Nephron (organoid): ENCODE measurements around the gene DCAF11.

Experiments used
- H3K27ac Mint-ChIP-seq, 3 experiments: 2 replicates each; pipeline ENCODE4 v1.8.0; 2020; ENCODE audit warnings: mixed read lengths in 3 of 3, mild to moderate bottlenecking in 2 of 3, moderate library complexity in 1 of 3
- H3K27me3 Mint-ChIP-seq: 2 replicates; pipeline ENCODE4 v1.8.0; 2021; ENCODE audit warnings: low read depth, mild to moderate bottlenecking, moderate library complexity, mixed read lengths
- H3K36me3 Mint-ChIP-seq: 2 replicates; pipeline ENCODE4 v1.8.0; 2020; ENCODE audit warnings: low read depth, mixed read lengths
- H3K4me1 Mint-ChIP-seq: 2 replicates; pipeline ENCODE4 v1.8.0; 2020; ENCODE audit warnings: mixed read lengths
- H3K4me3 Mint-ChIP-seq, 3 experiments: 2 replicates each; pipeline ENCODE4 v1.8.0; 2020; ENCODE audit warnings: mild to moderate bottlenecking in 3 of 3, mixed read lengths in 3 of 3, moderate library complexity in 2 of 3
- H3K9me3 Mint-ChIP-seq: 2 replicates; pipeline ENCODE4 v1.8.0; 2020; ENCODE audit warnings: mixed read lengths
- TF ChIP-seq, protein P1 (sequence below), 3 experiments: fragments of 200-600 bp; sonication (generic); IDR thresholded peaks; one replicate each; pipeline ENCODE4 v1.5.0; 2021; ENCODE audit warnings: antibody characterized with exemption in 3 of 3; ENCODE audit not compliant: unreplicated experiment in 3 of 3

DCAF11 gene

DNA sequence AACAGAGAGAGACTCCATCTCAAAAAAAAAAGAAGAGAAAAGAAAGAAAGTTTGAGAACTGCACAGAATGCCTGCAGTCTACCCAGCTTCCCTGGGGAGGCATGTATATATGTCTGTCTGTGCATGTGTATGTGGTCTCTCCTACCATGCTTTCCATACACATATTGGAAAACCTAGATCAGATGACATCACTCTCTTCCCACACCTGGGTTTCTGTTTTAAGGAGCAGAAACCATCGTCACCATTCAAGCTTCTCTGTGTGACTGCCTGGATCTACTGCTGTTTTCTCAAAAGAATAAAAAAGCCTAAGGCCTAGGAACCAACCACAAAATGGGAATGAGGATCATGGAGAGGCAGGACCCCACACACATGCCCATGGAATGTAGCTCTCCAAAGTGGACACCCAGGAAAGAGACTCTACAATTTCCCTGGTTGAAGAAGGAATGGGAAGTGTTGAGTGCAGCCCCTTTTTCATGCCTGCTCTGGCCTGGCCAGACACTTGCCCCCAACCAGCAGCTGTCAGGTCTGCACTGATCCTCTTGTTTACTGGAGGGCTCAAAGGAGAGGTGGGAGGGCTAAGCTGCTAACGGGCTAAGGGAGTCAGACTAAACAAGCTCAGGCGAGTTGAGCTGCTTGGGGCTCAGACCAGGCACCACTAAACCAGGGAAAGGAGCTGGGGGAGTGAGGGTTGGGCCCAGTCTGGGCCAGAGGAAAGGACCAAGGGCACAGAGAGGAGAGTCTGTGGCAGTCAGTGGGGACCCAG is 28.2 kb upstream of the DCAF11 start:
- no peaks in the 10 kb centered on the region for H3K36me3 Mint-ChIP-seq
- peaks cover 20% of the 10 kb centered on the region for H3K4me1 Mint-ChIP-seq
- H3K9me3 Mint-ChIP-seq = no peaks in the 10 kb centered on the region
- no peak overlapping the region for H3K27ac Mint-ChIP-seq
- no peak overlapping the region for H3K4me3 Mint-ChIP-seq
- H3K27me3 Mint-ChIP-seq = peaks cover 35% of the 10 kb centered on the region
- TF ChIP-seq, protein P1, sequence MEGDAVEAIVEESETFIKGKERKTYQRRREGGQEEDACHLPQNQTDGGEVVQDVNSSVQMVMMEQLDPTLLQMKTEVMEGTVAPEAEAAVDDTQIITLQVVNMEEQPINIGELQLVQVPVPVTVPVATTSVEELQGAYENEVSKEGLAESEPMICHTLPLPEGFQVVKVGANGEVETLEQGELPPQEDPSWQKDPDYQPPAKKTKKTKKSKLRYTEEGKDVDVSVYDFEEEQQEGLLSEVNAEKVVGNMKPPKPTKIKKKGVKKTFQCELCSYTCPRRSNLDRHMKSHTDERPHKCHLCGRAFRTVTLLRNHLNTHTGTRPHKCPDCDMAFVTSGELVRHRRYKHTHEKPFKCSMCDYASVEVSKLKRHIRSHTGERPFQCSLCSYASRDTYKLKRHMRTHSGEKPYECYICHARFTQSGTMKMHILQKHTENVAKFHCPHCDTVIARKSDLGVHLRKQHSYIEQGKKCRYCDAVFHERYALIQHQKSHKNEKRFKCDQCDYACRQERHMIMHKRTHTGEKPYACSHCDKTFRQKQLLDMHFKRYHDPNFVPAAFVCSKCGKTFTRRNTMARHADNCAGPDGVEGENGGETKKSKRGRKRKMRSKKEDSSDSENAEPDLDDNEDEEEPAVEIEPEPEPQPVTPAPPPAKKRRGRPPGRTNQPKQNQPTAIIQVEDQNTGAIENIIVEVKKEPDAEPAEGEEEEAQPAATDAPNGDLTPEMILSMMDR (IDR thresholded peaks at IDR 0.05; ENCODE audit: unreplicated experiment in 3 of 3) = no peak

DNA sequence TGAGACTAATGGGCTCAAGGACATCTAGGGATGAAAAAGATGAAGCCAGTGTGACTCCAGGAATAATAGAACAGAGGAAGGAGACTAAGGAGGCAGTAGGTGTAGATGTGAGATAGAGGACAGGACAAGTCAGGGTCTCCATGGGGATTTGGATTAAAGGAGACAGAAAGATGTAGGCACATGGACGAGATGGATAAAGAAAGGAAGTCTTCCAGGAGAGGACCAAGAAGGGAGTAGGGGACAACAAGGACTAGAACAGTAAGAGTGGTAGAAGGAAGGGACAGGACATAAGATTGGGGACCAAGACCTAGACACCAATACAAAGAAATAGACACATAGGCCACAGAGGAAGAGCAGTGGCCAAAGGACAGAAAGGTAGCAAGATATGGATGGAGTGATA is 27.6 kb upstream of the DCAF11 start:
- H3K27me3 Mint-ChIP-seq = peaks cover 32% of the 10 kb centered on the region
- H3K4me1 Mint-ChIP-seq = peaks cover 17% of the 10 kb centered on the region
- H3K4me3 Mint-ChIP-seq = no peak overlapping the region
- no peaks in the 10 kb centered on the region for H3K9me3 Mint-ChIP-seq
- H3K27ac Mint-ChIP-seq = no peak overlapping the region
- TF ChIP-seq, protein P1 (IDR thresholded peaks at IDR 0.05; ENCODE audit: unreplicated experiment in 3 of 3) = no peak
- no peaks in the 10 kb centered on the region for H3K36me3 Mint-ChIP-seq

DNA sequence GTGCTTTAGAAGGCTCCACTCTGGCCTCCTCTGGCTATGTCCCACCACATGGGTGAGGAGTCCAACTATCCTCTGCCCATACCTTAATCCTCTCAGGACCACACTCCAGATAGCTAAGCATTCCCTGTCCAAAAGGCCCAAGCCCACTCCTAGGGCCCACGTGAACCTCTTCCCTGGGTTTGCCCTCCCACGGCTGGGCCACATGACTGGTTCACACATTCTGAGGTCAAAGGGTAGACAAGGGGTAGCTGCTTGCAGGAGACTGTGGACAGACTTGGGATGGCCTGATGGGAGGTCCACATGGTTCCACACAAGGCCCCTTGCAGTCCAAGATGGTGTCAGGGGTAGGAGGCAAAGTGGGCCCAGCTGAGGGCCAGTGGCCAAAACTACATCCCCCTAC is 26.5 kb upstream of the DCAF11 start:
- Mint-ChIP-seq H3K27me3 (peaks cover 22% of the 10 kb centered on the region), H3K9me3 (no peaks in the 10 kb centered on the region), H3K4me1 (peaks cover 20% of the 10 kb centered on the region), H3K36me3 (no peaks in the 10 kb centered on the region), H3K4me3 (no peak overlapping the region), H3K27ac (no peak overlapping the region)
- TF ChIP-seq, protein P1 (IDR thresholded peaks at IDR 0.05; ENCODE audit: unreplicated experiment in 3 of 3) = no peak

DNA sequence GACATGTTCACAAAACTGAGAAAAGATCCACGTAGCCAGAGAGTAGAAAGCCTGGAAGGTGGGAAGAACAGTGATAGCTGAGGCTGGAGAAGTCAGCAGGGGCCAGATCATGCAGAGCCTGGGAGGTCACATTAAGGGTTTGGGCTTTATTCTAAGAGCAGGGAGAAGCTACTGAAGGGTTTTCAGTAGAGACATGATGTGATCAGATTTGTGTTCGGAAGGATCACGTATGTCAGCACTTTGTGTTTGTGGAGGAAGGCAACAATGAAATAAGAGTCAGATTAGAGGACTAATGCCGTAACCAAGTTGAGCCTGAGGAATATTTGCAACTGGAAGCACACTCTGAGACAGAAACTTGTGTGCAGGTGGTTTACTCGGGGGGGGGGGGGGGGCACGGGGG is 24.7 kb upstream of the DCAF11 start:
- Mint-ChIP-seq H3K4me1 (peaks cover 29% of the 10 kb centered on the region), H3K27ac (no peak overlapping the region), H3K4me3 (no peak overlapping the region), H3K36me3 (no peaks in the 10 kb centered on the region), H3K27me3 (peaks cover 6% of the 10 kb centered on the region), H3K9me3 (no peaks in the 10 kb centered on the region)
- TF ChIP-seq, protein P1 (IDR thresholded peaks at IDR 0.05; ENCODE audit: unreplicated experiment in 3 of 3) = no peak

DNA sequence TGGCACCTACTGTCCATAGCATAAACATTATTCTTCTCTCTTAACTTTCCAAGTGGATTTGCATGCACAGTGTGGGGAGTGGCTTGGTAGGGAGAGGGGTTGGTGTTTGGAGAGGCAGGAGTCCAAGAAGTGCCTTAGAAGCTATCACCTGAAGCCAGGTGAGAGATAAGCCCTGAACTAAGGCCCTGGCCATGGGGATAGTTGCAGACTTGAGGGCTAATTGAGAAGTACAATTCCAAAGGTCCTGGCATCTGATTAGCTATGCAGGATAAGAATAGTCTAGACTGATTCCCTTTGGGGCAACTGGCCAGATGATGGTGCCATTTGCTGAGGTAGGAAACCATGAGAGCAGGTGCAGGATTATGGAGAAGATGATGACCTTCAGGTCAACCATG is 22.5 kb upstream of the DCAF11 start:
- peaks cover 7% of the 10 kb centered on the region for H3K27me3 Mint-ChIP-seq
- no peaks in the 10 kb centered on the region for H3K9me3 Mint-ChIP-seq
- H3K36me3 Mint-ChIP-seq = no peaks in the 10 kb centered on the region
- peaks cover 29% of the 10 kb centered on the region for H3K4me1 Mint-ChIP-seq
- TF ChIP-seq, protein P1 (IDR thresholded peaks at IDR 0.05; ENCODE audit: unreplicated experiment in 3 of 3) = no peak
- H3K27ac Mint-ChIP-seq = peak overlapping the region in 1 of 3 experiments; percentile 13
- H3K4me3 Mint-ChIP-seq = peak overlapping the region; percentile 94 to 97 (median 95)
